Retinal pigment epithelial cell (primary cell): ENCODE data around the gene DGKQ.
"Not testable (repeated sequence)": the region's sequence is repeated elsewhere in the genome, so short reads cannot be mapped to it uniquely, and the experiment has no call there.

ENCODE experiments used
- DNase-seq: peaks from one replicate; pipeline ENCODE4 v3.0.0-alpha.2; 2010; ENCODE audit warnings: low read depth
- H3K4me3 ChIP-seq: 2 replicates; pipeline ENCODE4 v1.5.1; 2011; ENCODE audit warnings: mild to moderate bottlenecking, low read length, control low read depth, moderate library complexity
- TF ChIP-seq, protein P1 (sequence below): conservative IDR thresholded peaks from 2 replicates; pipeline ENCODE4 v1.5.1; 2011; ENCODE audit warnings: low read depth, low read length, control low read depth, inconsistent platforms

DGKQ gene

GRCh38 chr4:947491-947971 lies 25.8 kb downstream of the DGKQ start:
- no peak for DNase-seq
- TF ChIP-seq, protein P1, sequence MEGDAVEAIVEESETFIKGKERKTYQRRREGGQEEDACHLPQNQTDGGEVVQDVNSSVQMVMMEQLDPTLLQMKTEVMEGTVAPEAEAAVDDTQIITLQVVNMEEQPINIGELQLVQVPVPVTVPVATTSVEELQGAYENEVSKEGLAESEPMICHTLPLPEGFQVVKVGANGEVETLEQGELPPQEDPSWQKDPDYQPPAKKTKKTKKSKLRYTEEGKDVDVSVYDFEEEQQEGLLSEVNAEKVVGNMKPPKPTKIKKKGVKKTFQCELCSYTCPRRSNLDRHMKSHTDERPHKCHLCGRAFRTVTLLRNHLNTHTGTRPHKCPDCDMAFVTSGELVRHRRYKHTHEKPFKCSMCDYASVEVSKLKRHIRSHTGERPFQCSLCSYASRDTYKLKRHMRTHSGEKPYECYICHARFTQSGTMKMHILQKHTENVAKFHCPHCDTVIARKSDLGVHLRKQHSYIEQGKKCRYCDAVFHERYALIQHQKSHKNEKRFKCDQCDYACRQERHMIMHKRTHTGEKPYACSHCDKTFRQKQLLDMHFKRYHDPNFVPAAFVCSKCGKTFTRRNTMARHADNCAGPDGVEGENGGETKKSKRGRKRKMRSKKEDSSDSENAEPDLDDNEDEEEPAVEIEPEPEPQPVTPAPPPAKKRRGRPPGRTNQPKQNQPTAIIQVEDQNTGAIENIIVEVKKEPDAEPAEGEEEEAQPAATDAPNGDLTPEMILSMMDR, result no peak
- no peak overlapping the region for H3K4me3 ChIP-seq

GRCh38 chr4:946517-947471 lies 26.6 kb downstream of the DGKQ start:
- no peak overlapping the region for H3K4me3 ChIP-seq
- TF ChIP-seq, protein P1, result no peak
- no peak for DNase-seq

DNA sequence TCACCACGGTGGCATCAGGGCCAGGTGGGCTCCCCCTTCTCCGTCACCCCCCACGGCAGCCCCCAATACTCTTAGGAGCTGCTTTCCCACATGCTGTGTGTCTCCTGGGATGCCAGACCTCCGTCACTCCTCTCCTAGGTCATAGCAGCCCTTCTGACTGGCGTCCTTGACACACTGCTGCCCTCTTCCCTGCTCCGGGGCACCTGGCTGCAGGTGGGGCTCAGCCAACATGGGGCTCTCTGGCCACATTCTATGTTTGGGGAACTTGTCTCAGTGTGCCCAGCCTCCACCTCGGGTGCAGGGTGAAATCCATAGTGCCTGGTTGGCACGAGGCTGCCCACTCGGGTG lies 27.3 kb downstream of the DGKQ start:
- DNase-seq, result no peak
- H3K4me3 ChIP-seq, result no peak overlapping the region
- TF ChIP-seq, protein P1, result no peak

DNA sequence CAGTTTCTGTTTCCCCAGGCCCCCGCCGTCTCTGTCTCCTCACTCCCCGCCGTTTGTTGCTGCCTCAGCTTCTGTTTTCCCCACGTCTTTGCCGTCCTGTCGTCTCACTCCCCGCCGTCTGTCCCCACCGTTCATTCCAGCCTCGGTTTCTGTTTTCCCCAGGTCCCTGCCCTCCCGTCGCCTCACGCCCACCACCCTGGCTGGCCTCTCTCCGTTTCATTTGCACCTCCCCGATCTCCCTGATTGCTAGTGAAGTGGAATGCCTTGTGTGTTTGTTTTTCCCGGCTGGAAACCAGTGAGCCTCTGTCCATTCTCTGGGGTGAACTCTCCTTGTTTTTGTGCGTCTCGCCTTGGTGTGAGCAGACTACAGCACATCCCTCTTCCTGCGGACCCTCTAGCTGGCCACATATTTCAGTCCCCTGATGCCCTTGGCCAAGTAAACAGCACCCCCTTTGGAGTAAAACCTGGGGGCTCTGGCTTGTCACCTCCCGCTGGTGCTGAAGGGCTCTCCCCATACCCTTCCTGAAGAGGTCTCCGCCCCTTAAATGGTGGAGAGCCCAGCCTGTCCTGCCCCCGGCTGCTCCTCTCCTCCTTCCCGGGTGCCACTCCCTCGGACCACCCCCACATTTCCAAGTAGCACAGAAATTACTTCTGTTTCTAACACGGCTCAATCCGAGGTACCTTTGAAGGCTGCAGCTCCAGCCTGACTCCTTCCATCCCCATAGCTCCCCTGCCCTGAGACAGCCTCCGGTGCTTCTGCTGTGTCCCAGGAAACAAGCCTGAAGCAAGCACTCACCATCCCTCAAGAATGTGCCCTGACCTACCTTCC lies 27.9 kb downstream of the DGKQ start:
- no peak overlapping the region for H3K4me3 ChIP-seq
- no peak for DNase-seq
- TF ChIP-seq, protein P1, result no peak

DNA sequence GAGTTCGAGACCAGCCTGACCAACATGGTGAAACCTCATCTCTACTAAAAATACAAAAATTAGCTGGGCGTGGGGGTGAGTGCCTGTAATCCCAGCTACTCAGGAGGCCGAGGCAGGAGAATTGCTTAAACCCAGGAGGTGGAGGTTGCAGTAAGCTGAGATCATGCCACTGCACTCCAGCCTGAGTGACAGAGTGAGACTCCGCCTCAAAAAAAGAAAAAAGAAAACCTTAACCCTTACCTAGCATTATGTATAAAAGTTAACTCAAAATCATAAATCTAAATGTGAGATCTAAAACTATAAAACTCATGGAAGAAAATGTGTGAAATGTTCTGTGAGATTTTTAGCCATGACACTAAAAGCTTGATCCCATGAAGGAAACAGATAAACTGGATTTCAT lies 33.9 kb downstream of the DGKQ start:
- not testable (repeated sequence) for DNase-seq, H3K4me3 ChIP-seq

- TF ChIP-seq, protein P1, result peak; percentile 19
- peak overlapping the region; percentile 96 for H3K4me3 ChIP-seq
- DNase-seq, result peak; percentile 0
Measured at GRCh38 chr4:932713-933070, 40.7 kb downstream of the DGKQ start.

DNA sequence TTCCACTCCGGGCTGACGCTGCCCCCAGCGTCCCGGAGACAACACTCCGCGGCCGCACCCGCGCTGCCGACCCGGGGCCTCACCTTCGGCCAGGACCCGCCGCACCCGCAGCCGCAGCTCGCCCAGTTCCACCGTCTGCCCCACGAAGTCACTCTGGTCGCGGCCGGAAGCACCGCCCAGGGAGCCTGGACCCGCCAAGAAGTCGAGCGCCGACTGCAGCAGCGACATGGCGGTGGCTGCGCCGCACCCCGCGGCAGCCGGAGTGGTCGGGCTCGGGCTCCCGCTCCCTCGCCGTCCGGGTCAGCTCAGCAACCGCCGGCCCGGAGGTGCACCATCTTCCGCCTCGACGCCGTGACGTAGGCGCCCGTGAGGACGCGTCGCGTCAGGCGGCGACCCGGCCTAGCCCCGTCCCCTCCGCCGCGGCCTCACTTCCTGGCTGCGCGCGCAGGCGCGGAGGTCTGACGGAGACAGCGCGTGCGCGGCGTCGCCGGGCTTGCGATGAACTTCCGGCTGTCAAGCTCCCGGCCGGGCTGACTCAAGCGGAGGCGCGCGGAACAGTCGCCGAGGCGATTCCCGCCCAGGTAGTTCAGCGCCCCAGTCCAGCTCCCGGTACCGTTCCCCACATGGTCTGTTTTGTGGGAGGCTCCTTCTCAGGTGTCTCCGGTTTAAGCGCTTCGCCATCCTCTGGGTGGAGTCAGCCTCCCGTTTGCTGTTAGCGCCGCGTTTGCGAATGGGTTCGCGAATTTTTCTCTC lies 41.2 kb downstream of the DGKQ start, which contains the start of the genes GAK and TMEM175:
TSS of gene GAK (minus strand) at position 357 of the 753 bp plus-strand sequence. CDS start at position 228, 129 bp downstream.
TSS of gene TMEM175 (plus strand) at position 501 of the 753 bp plus-strand sequence. CDS start 15,280 bp downstream, outside the sequence.
- DNase-seq, result peak; percentile 80
- TF ChIP-seq, protein P1, result no peak
- peak within 1 kb of the TSS; percentile 96 for H3K4me3 ChIP-seq
